A673 (cell line): ENCODE data around the gene KIF1A.

ENCODE experiments used
- EZH2 ChIP-seq: fragments of 200-600 bp; sonication (generic); IDR thresholded peaks from 2 replicates; pipeline ENCODE4 v1.6.1; 2017; ENCODE audit warnings: borderline replicate concordance, low read depth, mild to moderate bottlenecking, mixed read lengths, antibody characterized with exemption, low read length; ENCODE audit not compliant: poor library complexity, severe bottlenecking
- TF ChIP-seq, protein P1 (sequence below): fragments of 300-800, 200-600 bp; sonication (generic); conservative IDR thresholded peaks from 2 replicates; pipeline ENCODE4 v1.5.1; 2017; ENCODE audit warnings: low read depth, mild to moderate bottlenecking, antibody characterized with exemption, low read length, moderate library complexity, mixed read lengths

DNA sequence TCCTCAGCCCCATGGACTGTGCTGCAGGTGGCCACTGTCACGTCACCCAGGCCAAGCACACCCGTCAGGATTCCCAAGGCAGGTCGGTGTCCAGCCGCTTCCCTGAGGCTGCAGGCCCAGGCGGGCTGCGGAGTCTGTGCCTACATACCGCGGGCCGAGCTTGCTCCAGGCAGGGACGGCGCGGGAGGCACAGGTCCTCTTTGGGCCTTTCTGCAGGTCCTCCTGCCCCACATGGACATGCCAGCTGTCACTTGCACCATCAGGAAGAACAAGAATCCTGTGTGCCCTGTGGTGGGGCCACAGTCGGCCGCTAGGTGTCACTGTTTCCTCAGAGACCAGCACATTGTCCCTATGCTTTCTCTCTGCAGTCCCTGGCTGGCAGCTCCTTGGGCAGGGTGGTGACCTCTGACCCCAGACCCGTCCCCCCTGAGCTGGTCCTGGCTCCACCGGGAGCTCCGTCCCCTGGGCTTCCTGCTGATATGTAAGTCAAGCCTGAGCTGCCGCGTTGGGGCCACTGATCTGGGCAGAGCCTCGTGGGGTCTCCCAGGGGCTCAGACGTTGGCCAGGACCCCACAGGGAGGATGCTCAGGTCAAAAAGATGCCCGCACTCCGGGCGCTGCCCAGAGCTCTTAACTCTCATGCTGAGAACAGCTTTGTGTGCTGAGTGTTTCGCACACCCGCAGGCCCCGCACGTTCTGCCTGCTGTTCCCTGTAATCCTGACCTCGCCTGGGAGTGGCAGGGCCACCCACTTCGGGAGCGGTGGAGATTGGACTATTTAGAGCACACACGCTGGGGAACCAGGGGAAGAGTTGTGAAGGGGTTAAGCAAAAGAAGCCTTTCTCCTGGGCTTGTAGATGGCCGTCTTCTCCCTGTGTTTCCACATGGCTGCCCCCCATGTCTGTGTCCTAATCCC is 31.3 kb upstream of the KIF1A start:
- TF ChIP-seq, protein P1, sequence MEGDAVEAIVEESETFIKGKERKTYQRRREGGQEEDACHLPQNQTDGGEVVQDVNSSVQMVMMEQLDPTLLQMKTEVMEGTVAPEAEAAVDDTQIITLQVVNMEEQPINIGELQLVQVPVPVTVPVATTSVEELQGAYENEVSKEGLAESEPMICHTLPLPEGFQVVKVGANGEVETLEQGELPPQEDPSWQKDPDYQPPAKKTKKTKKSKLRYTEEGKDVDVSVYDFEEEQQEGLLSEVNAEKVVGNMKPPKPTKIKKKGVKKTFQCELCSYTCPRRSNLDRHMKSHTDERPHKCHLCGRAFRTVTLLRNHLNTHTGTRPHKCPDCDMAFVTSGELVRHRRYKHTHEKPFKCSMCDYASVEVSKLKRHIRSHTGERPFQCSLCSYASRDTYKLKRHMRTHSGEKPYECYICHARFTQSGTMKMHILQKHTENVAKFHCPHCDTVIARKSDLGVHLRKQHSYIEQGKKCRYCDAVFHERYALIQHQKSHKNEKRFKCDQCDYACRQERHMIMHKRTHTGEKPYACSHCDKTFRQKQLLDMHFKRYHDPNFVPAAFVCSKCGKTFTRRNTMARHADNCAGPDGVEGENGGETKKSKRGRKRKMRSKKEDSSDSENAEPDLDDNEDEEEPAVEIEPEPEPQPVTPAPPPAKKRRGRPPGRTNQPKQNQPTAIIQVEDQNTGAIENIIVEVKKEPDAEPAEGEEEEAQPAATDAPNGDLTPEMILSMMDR, result peak; percentile 95
- no peak for TF ChIP-seq EZH2
